HT1080 (cell line): ENCODE data around the gene MYO7A. TPM values are rescaled to one million over a fixed set of nuclear protein-coding genes. Genes with fewer than 3 reads are reported as not detected.

Experiments
- DNase-seq: peaks from one replicate; pipeline ENCODE4 v3.0.0-alpha.2; 2015; ENCODE audit warnings: low read depth
- total RNA-seq: library from RNA; depleted of rRNA; stranded (reverse); fragments of >200 nt; shearing (Covaris generic); gene quantifications from 2 replicates; pipeline ENCODE4 v1.2.3, GENCODE V29; 2014

MYO7A gene
- total RNA-seq, 1 experiment from 2014 or later, result 0.51 TPM

GRCh38 chr11:77199137-77199745 lies 71.2 kb downstream of the MYO7A start:
- DNase-seq, result no peak

- DNase-seq, result no peak
Measured at GRCh38 chr11:77200351-77201268, 72.6 kb downstream of the MYO7A start.

- DNase-seq, result no peak
Measured at GRCh38 chr11:77201370-77201769, 73.3 kb downstream of the MYO7A start.

- no peak for DNase-seq
Measured at GRCh38 chr11:77201991-77202841, 74.2 kb downstream of the MYO7A start.

DNA sequence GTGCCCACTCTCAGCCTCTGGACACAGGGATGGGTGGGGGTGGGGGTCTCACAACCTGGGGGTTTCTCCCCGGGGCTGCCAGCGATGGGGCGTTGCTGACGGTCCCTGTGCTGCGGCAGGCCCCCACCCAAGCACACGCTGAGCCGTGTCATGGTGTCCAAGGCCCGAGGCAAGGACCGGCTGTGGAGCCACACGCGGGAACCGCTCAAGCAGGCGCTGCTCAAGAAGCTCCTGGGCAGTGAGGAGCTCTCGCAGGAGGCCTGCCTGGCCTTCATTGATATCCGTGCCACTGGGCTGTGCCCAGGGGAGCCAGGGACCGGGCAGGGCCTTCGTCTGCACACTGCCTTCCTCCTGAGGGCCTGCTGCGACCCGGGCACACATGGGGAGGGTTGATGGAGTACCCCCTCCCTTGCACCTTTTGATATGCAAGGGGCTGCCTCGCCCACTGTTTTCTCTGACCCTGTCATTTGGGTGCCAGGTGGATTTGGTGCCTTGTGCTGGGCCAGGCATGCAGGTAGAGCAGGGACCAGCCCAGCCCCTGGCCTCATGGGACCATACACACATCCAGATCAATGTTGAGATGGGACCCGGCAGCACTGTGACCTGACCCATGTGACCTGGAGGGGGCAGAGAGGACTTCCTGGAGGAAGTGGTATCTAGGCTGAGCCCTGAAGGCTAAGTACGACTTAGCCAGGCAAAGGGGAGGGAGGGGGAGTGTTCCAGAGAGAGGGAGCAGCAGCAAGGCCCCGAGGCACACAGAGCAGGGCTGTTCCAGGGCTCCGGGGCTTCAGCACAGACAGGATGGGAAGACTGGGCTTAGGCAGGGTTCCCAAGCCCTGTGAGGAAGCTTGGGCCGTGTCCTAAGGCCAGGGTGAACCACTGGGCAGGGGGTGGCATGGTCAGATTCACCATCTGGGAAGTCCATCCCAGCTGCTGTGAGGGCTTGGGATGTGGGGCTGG lies 75.2 kb downstream of the MYO7A start:
- no peak for DNase-seq

GRCh38 chr11:77203901-77204753 lies 76.1 kb downstream of the MYO7A start:
- no peak for DNase-seq

DNA sequence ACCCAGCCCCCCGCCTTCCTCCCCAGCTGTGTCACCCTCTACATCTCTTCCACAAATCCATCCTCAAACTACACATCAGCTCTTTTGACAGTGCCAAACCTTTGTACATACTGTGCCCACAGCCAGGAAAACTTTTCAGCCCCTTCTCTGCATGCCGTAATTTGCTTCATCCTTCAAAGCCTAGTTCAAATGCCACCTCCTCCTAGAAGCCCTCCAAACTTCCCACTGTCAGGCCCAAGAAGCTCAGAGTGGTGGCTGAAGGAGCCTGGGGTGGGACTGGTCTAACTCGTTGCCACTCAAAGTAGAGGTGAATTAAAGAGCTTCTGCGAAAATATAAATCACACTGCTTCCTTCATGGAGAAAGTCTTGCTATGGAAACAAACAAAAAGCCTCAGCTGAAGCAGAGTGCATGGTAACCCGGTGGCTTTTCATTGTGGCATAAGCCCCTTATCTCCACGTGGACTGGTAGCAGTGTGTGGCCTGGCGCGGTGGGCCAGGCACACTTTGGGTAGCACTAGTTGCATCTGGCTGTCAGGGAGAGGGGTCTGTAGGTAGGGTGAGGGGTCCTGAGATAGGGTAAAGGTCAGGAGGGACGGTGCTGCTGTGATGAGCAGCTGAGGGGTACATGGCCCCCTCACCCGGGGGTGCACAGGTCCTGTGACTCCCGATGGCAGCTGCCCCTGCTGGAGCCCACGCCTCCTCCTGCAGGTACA lies 76.9 kb downstream of the MYO7A start:
- DNase-seq, result no peak

DNA sequence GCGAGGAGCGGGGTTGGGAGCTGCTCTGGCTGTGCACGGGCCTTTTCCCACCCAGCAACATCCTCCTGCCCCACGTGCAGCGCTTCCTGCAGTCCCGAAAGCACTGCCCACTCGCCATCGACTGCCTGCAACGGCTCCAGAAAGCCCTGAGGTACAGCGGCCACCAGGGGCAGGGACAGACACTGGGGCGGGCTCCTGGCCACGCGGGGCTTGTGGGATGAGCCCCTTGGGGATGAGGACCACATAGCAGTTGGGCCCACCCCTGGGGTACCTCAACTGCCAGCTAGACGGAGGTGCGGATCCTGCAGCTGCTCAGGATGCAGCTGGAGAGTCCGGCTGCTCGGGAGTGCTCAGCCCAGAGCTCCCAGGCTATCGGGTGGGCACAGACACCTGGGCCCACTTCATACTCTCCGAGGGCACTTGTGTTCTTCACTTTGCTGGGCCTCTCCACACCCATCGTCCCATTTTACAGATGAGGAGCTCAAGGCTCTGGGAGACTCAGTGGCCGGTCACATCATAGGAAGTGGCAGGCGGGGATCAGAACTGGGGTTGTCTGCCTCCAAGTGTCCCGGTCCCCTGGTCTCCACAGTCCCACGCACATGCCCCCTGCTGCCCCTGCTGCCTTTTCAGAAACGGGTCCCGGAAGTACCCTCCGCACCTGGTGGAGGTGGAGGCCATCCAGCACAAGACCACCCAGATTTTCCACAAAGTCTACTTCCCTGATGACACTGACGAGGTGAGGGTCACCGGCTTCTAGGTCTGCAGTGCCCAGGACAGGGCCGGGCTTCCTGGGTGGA lies 77.6 kb downstream of the MYO7A start:
- no peak for DNase-seq

GRCh38 chr11:77206264-77207018 lies 78.4 kb downstream of the MYO7A start:
- DNase-seq, result no peak

DNA sequence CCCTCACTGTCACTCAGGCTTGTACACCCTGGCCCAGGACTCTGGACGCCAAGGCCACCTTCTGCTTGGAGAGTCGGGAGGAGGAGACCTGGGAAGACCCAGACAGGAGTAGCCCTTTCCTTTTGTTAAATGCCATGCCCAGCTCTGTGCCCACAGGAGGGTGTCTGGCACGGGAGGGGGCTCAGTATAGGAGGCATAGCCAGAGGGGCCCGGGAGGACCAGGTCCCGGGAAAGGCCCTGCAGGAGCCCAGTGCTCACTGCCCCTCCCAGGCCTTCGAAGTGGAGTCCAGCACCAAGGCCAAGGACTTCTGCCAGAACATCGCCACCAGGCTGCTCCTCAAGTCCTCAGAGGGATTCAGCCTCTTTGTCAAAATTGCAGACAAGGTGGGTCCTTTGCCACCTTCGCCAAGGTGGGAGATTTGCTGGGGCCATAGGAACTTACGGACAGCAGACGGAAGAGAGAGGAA lies 79.0 kb downstream of the MYO7A start:
- no peak for DNase-seq

DNA sequence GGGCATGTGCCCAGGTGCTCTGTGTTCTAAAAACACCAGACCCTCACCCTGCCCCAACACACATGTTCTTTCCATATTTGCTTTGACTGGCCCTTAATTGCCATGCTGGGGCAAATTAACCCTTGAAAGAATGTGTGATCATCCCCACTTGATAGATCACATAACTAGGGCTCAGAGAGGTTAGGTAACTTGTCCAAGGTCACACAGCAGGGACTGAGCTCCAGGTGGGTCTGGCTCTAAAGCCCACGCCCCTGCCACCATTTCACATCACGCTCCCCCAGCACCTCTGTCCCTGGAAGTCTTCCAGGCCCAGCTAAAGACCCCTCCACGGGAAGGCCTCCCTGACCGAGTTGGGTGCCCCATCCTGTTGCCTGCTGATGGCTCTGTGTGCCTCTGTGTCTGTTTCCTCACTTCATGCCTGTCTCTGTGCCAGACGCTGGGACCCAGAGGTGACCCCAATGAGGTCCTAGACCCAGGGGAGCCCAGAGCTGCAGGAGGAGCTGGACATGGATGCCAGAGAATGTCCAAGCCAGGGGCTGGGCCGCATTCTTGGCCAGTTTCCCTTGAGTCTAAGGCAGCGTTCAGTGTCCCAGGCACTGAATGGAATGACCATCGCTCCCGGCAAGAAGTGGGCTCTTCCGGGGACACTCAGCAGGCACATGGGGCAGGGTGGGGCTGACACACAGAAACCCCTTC lies 79.7 kb downstream of the MYO7A start:
- DNase-seq, result no peak

DNA sequence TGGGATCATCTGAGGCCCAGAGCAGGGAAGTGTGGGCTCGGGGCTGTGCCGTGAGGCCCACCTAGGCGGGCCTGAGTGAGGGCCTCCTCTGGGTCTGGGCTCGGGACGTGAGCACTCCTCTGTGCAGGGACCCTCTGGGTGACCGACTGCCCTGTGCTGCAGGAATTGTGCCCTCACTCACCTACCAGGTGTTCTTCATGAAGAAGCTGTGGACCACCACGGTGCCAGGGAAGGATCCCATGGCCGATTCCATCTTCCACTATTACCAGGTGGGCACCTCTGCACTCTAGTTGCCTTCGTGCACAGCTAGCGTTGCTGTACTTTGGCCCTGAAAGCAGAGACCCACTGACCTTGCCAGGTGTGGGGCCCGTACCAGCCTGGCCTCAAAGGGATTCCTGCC lies 80.5 kb downstream of the MYO7A start:
- no peak for DNase-seq

DNA sequence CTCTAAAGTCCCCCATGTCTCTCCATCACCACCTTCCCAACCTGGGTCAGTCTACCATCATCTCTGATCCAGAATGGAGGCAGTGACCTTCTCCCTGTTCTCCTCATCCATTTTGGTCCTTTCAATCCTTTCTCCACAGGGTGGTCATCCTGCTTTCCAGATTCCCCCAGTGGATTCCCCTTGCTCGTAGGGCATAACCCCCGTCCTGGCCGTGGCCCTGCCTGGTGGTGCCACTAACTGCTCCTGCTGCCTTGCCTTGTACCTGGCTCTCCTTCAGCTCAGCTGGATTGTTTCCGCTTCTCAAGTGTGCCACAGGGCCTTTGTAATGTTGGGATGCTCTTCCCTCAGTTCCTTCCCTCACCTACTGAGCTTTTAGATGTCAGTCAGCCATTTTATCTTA lies 81.6 kb downstream of the MYO7A start:
- DNase-seq, result no peak

- no peak for DNase-seq
Measured at GRCh38 chr11:77211040-77211451, 83.0 kb downstream of the MYO7A start.

DNA sequence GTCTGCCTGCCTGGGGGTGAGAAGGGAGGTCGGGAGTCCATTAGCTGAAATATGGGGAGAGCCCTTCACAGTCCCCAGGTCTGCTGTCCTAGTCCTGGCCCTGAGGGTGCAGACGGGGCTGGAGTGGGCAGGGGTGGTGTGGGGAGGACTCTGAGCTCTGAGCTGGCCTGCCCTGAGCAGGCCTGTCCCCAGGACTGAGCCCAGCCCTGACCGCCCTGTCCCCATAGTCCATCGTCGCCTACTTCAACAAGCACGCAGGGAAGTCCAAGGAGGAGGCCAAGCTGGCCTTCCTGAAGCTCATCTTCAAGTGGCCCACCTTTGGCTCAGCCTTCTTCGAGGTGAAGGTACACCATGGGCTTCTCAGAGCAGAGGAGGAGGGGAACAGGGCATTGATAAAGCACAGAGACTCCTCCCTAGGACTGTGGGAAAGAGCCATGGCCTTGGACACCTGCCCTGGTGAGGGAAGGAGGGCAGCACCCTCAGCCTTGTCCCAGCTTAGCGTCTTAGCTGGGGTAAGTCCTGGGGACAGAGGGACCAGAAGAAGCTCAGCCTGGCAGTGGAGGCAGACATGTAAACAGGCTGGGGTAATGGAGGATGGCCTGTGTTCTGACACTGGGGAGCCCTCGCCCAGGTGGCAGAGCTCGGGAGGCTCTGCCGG lies 83.7 kb downstream of the MYO7A start:
- no peak for DNase-seq

GRCh38 chr11:77212314-77213007 lies 84.4 kb downstream of the MYO7A start:
- DNase-seq, result no peak
